H1 (cell line): ENCODE results near the gene PDE3A. TPM values are rescaled to one million over a fixed set of nuclear protein-coding genes. Genes with fewer than 3 reads are reported as not detected.

Experiments used
- CTCF ChIA-PET: fragments of 300-600 bp; sonication (Branson Sonifier 250); formaldehyde crosslinking; loops from one replicate; lab custom pipeline; 2021; ENCODE audit not compliant: partially characterized antibody; lab: Charles Lee
- POLR2A ChIA-PET: fragments of 300-600 bp; sonication (Branson Sonifier 250); formaldehyde crosslinking; loops from one replicate; lab custom pipeline; 2021; ENCODE audit warnings: inconsistent platforms; ENCODE audit not compliant: partially characterized antibody; lab: Charles Lee
- DNase-seq, 2 experiments: peaks; one replicate each; pipeline versions ENCODE4 v3.0.0 to v3.0.0-alpha.2; 2010 to 2022; ENCODE audit warnings: low spot score in 2 of 2, low read depth in 1 of 2, mixed read lengths in 1 of 2
- FAIRE-seq: peaks from 2 replicates; lab custom pipeline; 2011; peaks lifted over from hg19 to GRCh38; lab: Jason Lieb, UNC
- H2AFZ ChIP-seq: 2 replicates; pipeline ENCODE4 v1.8.1; 2012; ENCODE audit warnings: low read length, inconsistent platforms
- H2AK5ac ChIP-seq: 2 replicates; pipeline ENCODE4 v1.6.1; 2013; ENCODE audit warnings: low read depth, low read length
- H2BK120ac ChIP-seq: replicated peaks from 2 replicates; pipeline ENCODE3; 2013; ENCODE audit warnings: low read depth, low read length, inconsistent platforms
- H2BK12ac ChIP-seq: 2 replicates; pipeline ENCODE4 v1.6.1; 2013; ENCODE audit warnings: low read depth, low read length
- H2BK15ac ChIP-seq: 2 replicates; pipeline ENCODE4 v1.6.1; 2013; ENCODE audit warnings: low read length
- H2BK20ac ChIP-seq: 2 replicates; pipeline ENCODE4 v1.6.1; 2013; ENCODE audit warnings: low read length
- H2BK5ac ChIP-seq: 2 replicates; pipeline ENCODE4 v1.6.1; 2013; ENCODE audit warnings: low read depth, low read length
- H3K14ac ChIP-seq: 2 replicates; pipeline ENCODE4 v1.6.1; 2013; ENCODE audit warnings: inconsistent platforms; ENCODE audit not compliant: insufficient read length
- H3K18ac ChIP-seq: 2 replicates; pipeline ENCODE4 v1.6.1; 2013; ENCODE audit warnings: low read length; ENCODE audit errors: extremely low read depth
- H3K23ac ChIP-seq: 2 replicates; pipeline ENCODE4 v1.6.1; 2013; ENCODE audit warnings: inconsistent platforms; ENCODE audit not compliant: insufficient read length
- H3K23me2 ChIP-seq: 2 replicates; pipeline ENCODE4 v1.6.1; 2013; ENCODE audit warnings: low read depth, low read length
- H3K27ac ChIP-seq: 2 replicates; pipeline ENCODE4 v1.6.1; 2011; ENCODE audit warnings: low read depth, low read length, inconsistent platforms
- H3K27me3 ChIP-seq, 4 experiments: replicated peaks in 1 of 4; 1 replicate in 1 of 4; 2 replicates in 3 of 4; pipeline versions ENCODE4 v1.6.1 to v1.8.1; 2011 to 2013; ENCODE audit warnings: low read length in 3 of 4, mild to moderate bottlenecking in 3 of 4, inconsistent platforms in 2 of 4, mixed read lengths in 2 of 4, moderate library complexity in 1 of 4; ENCODE audit not compliant: control insufficient read depth in 3 of 4, insufficient read depth in 3 of 4; ENCODE audit errors: extremely low read depth in 1 of 4
- H3K36me3 ChIP-seq, 4 experiments: 2 replicates each; pipeline versions ENCODE4 v1.6.1 to v1.8.1; 2011 to 2013; ENCODE audit warnings: mild to moderate bottlenecking in 4 of 4, low read length in 3 of 4, moderate library complexity in 2 of 4, control low read depth in 1 of 4, inconsistent platforms in 1 of 4; ENCODE audit not compliant: insufficient read depth in 4 of 4, control insufficient read depth in 2 of 4
- H3K4ac ChIP-seq: replicated peaks from 2 replicates; pipeline ENCODE3; 2013; ENCODE audit warnings: low read length, low read depth, mixed read lengths, inconsistent platforms; ENCODE audit not compliant: insufficient read length
- H3K4me1 ChIP-seq, 4 experiments: replicated peaks in 1 of 4; 1 replicate in 1 of 4; 2 replicates in 3 of 4; pipeline versions ENCODE4 v1.6.1 to v1.8.1; 2011 to 2013; ENCODE audit warnings: low read length in 3 of 4, inconsistent platforms in 2 of 4, mixed read lengths in 1 of 4; ENCODE audit not compliant: insufficient read depth in 4 of 4, control insufficient read depth in 3 of 4
- H3K4me2 ChIP-seq, 2 experiments: 2 replicates each; pipeline versions ENCODE4 v1.6.1 to v1.8.1; 2011 to 2013; ENCODE audit warnings: low read depth in 2 of 2, low read length in 2 of 2, control low read depth in 1 of 2, inconsistent platforms in 1 of 2, mild to moderate bottlenecking in 1 of 2; ENCODE audit not compliant: insufficient read depth in 1 of 2
- H3K4me3 ChIP-seq, 4 experiments: fragments of 200-600, 300-600 bp in 1 of 4; sonication (generic), shearing (Covaris generic), sonication (Bioruptor Twin) in 1 of 4; 2 replicates each; pipeline versions ENCODE4 v1.5.1 to v1.8.1; 2011 to 2016; ENCODE audit warnings: low read length in 4 of 4, low read depth in 3 of 4, control low read depth in 2 of 4, inconsistent platforms in 2 of 4, mild to moderate bottlenecking in 2 of 4, mixed read lengths in 1 of 4, moderate library complexity in 1 of 4; ENCODE audit not compliant: insufficient read depth in 2 of 4; ENCODE audit errors: extremely low read depth in 1 of 4
- H3K56ac ChIP-seq: replicated peaks from 2 replicates; pipeline ENCODE3; 2013; ENCODE audit warnings: low read depth, mild to moderate bottlenecking, mixed read lengths, low read length, inconsistent platforms; ENCODE audit not compliant: insufficient read length
- H3K79me1 ChIP-seq: 2 replicates; pipeline ENCODE4 v1.6.1; 2013; ENCODE audit warnings: low read depth, low read length, control low read depth
- H3K79me2 ChIP-seq, 2 experiments: 2 replicates each; pipeline versions ENCODE4 v1.6.1 to v1.8.1; 2012 to 2013; ENCODE audit warnings: low read length in 2 of 2, mild to moderate bottlenecking in 2 of 2, inconsistent platforms in 1 of 2; ENCODE audit not compliant: insufficient read depth in 2 of 2, control insufficient read depth in 1 of 2
- H3K9ac ChIP-seq, 4 experiments: replicated peaks in 1 of 4; 1 replicate in 1 of 4; 2 replicates in 3 of 4; pipeline versions ENCODE4 v1.6.1 to v1.8.1; 2011 to 2013; ENCODE audit warnings: low read depth in 3 of 4, low read length in 3 of 4, control low read depth in 2 of 4, mild to moderate bottlenecking in 2 of 4, moderate library complexity in 2 of 4, inconsistent platforms in 1 of 4; ENCODE audit errors: extremely low read depth in 1 of 4
- H3K9me3 ChIP-seq, 2 experiments: 2 replicates each; pipeline versions ENCODE4 v1.6.1 to v1.8.1; 2012 to 2013; ENCODE audit warnings: mild to moderate bottlenecking in 2 of 2, moderate library complexity in 2 of 2, control low read depth in 1 of 2, inconsistent platforms in 1 of 2, low read depth in 1 of 2, low read length in 1 of 2, mixed read lengths in 1 of 2; ENCODE audit not compliant: insufficient read depth in 2 of 2
- H4K20me1 ChIP-seq, 2 experiments: replicated peaks in 1 of 2; 2 replicates each; pipeline versions ENCODE3 to v1.8.1; 2011 to 2013; ENCODE audit warnings: inconsistent platforms in 2 of 2, low read length in 2 of 2, mild to moderate bottlenecking in 1 of 2; ENCODE audit not compliant: insufficient read depth in 2 of 2, control insufficient read depth in 1 of 2
- H4K5ac ChIP-seq: 2 replicates; pipeline ENCODE4 v1.6.1; 2013; ENCODE audit warnings: low read length, low read depth, mixed read lengths, inconsistent platforms; ENCODE audit not compliant: insufficient read length
- H4K8ac ChIP-seq: 2 replicates; pipeline ENCODE4 v1.8.0; 2013; ENCODE audit warnings: mild to moderate bottlenecking, moderate library complexity, low read length, inconsistent platforms; ENCODE audit not compliant: insufficient read depth; ENCODE audit errors: extremely low read depth
- H4K91ac ChIP-seq: replicated peaks from 2 replicates; pipeline ENCODE3; 2013; ENCODE audit warnings: low read length, mixed read lengths, inconsistent platforms; ENCODE audit not compliant: insufficient read length
- ATF2 ChIP-seq: IDR thresholded peaks from 2 replicates; pipeline ENCODE4 v1.6.1; 2012; ENCODE audit warnings: low read length, inconsistent platforms
- BCL11A ChIP-seq, 2 experiments: IDR thresholded peaks; one replicate each; pipeline ENCODE4 v1.6.1; 2011; ENCODE audit warnings: low read depth in 2 of 2, low read length in 2 of 2, mild to moderate bottlenecking in 2 of 2
- EP300 ChIP-seq, 2 experiments: IDR thresholded peaks; 1 replicate in 1 of 2; 2 replicates in 1 of 2; pipeline ENCODE4 v1.6.1; 2011 to 2012; ENCODE audit warnings: low read depth in 2 of 2, low read length in 2 of 2, mild to moderate bottlenecking in 2 of 2, borderline replicate concordance in 1 of 2, inconsistent platforms in 1 of 2, moderate library complexity in 1 of 2
- HDAC2 ChIP-seq, 2 experiments: fragments of 300-600 bp in 1 of 2; sonication (generic) in 1 of 2; IDR thresholded peaks; 2 replicates each; pipeline ENCODE4 v1.6.1; 2011 to 2012; ENCODE audit warnings: low read depth in 2 of 2, low read length in 2 of 2, mild to moderate bottlenecking in 2 of 2, moderate library complexity in 2 of 2, borderline replicate concordance in 1 of 2, inconsistent platforms in 1 of 2
- JUN ChIP-seq: IDR thresholded peaks from 2 replicates; pipeline ENCODE4 v1.6.1; 2011; ENCODE audit warnings: low read depth, mild to moderate bottlenecking, improper control_type of control experiment, low read length
- KDM1A ChIP-seq: fragments of 200-600, 300-600 bp; sonication (generic); IDR thresholded peaks from 2 replicates; pipeline ENCODE4 v1.7.1; 2016; ENCODE audit warnings: mild to moderate bottlenecking, low read length, borderline replicate concordance
- KDM5A ChIP-seq: fragments of 200-600 bp; IDR thresholded peaks from 2 replicates; pipeline ENCODE4 v1.7.1; 2012; ENCODE audit warnings: mild to moderate bottlenecking, low read length, inconsistent platforms, mixed read lengths
- NRF1 ChIP-seq: IDR thresholded peaks from 2 replicates; pipeline ENCODE4 v1.6.1; 2011; ENCODE audit warnings: mild to moderate bottlenecking, low read depth, low read length, improper control_type of control experiment
- PHF8 ChIP-seq: fragments of 200-600 bp; sonication (generic); conservative IDR thresholded peaks from 2 replicates; pipeline ENCODE4 v1.7.1; 2012; ENCODE audit warnings: low read depth, mild to moderate bottlenecking, inconsistent platforms, low read length, moderate library complexity
- RXRA ChIP-seq: IDR thresholded peaks from 2 replicates; pipeline ENCODE4 v1.6.1; 2011; ENCODE audit warnings: low read depth, mild to moderate bottlenecking, low read length, moderate library complexity; ENCODE audit not compliant: insufficient read depth
- SP2 ChIP-seq: IDR thresholded peaks from 2 replicates; pipeline ENCODE4 v1.6.1; 2012; ENCODE audit warnings: mild to moderate bottlenecking, low read length, inconsistent platforms
- WGBS, 2 experiments: shearing (Covaris generic) in 1 of 2; methylation state at CpG; one replicate each; pipeline versions ENCODE4 v1.1.6 to v1.1.7; 2013 to 2015; ENCODE audit warnings: low lambda C conversion rate in 2 of 2, mixed read lengths in 2 of 2, inconsistent platforms in 1 of 2, low coverage in 1 of 2, missing lambda C conversion rate in 1 of 2; ENCODE audit not compliant: insufficient replicate concordance in 2 of 2, insufficient coverage in 1 of 2, insufficient read length in 1 of 2; ENCODE audit errors: extremely low coverage in 1 of 2, missing lambda C conversion rate in 1 of 2; 5-methylcytosine and 5-hydroxymethylcytosine counted together
- polyA plus RNA-seq, 7 experiments: library from polyadenylated mRNA; depleted of rRNA in 3 of 7; stranded (reverse) in 5 of 7; unstranded in 2 of 7; fragments of >200 nt in 5 of 7; fragments of 200-250 nt in 2 of 7; gene quantifications; 1 replicate in 5 of 7; 2 replicates in 1 of 7; 4 replicates in 1 of 7; pipeline versions ENCODE4 v1.2.1 to v1.2.3, GENCODE V29; 2011 to 2013; ENCODE audit warnings: missing spikeins in 2 of 7, mixed read lengths in 2 of 7
- total RNA-seq: library from RNA; stranded (reverse); fragmentation: NEBNext Ultra II Directional; extraction: Animal tissue kit (Norgen Biotek cat#: 25700); gene quantifications from 2 replicates; pipeline ENCODE4 v1.2.1, GENCODE V29; 2021

PDE3A gene
- total and polyA plus RNA-seq, 2 of the 8 experiments (the other 6 are each of a cell fraction or from before 2014, with no cell fraction given): 1.4 to 3.4 TPM

GRCh38 chr12:20448781-20449180 lies 80.4 kb downstream of the PDE3A start:
- H2BK5ac ChIP-seq: no peak overlapping the region
- no peak for DNase-seq
- H3K14ac ChIP-seq: no peak overlapping the region
- no peak overlapping the region for H3K23ac ChIP-seq
- no peak overlapping the region for H3K4me3 ChIP-seq
- no peak overlapping the region for H4K5ac ChIP-seq
- no peaks in the 10 kb centered on the region for H3K36me3 ChIP-seq
- no peak overlapping the region for H2BK15ac ChIP-seq
- 59% methylated on average over 2 of the region's 2 CpGs; no CpG with 5 or more reads in 1 of the 2 experiments for WGBS, 2 experiments
- no peak overlapping the region for H2BK20ac ChIP-seq
- H2BK120ac ChIP-seq: no peak overlapping the region
- H3K27me3 ChIP-seq: no peaks in the 10 kb centered on the region
- no peak overlapping the region for H3K18ac ChIP-seq
- POLR2A ChIA-PET: no interaction called here
- H2BK12ac ChIP-seq: no peak overlapping the region
- no peak overlapping the region for H4K8ac ChIP-seq
- H3K79me1 ChIP-seq: no peaks in the 10 kb centered on the region
- H3K9me3 ChIP-seq: no peaks in the 10 kb centered on the region
- H2AK5ac ChIP-seq: no peak overlapping the region
- FAIRE-seq: no peak
- H3K4me1 ChIP-seq: peaks cover 0 to 16% (median 5%) of the 10 kb centered on the region in 4 experiments; a peak in 5 of 7 replicates
- H3K4ac ChIP-seq: no peak overlapping the region
- no peaks in the 10 kb centered on the region for H3K79me2 ChIP-seq
- CTCF ChIA-PET: interaction anchor here (0.8 kb wide), 1 partner anchor 14 kb away, joined by 3 read pairs; no protein-coding TSS in a partner anchor
- no peaks in the 10 kb centered on the region for H4K20me1 ChIP-seq
- H3K56ac ChIP-seq: no peak overlapping the region
- H3K9ac ChIP-seq: no peak overlapping the region
- no peak overlapping the region for H4K91ac ChIP-seq
- no peaks in the 10 kb centered on the region for H3K23me2 ChIP-seq
- H2AFZ ChIP-seq: no peak overlapping the region
- no peak overlapping the region for H3K27ac ChIP-seq
- no peak overlapping the region for H3K4me2 ChIP-seq
- TF ChIP-seq KDM1A (no peak), ATF2 (no peak), RXRA (no peak), BCL11A (IDR thresholded peaks at IDR 0.05; ENCODE audit: low read depth in 2 of 2, low read length in 2 of 2) (no peak), EP300 (IDR thresholded peaks at IDR 0.05; ENCODE audit: borderline replicate concordance in 1 of 2, low read depth in 2 of 2, low read length in 2 of 2) (no peak), JUN (no peak), SP2 (no peak), NRF1 (no peak), KDM5A (no peak), PHF8 (no peak), HDAC2 (IDR thresholded peaks at IDR 0.05; ENCODE audit: borderline replicate concordance in 1 of 2, low read depth in 2 of 2, low read length in 2 of 2) (no peak)
